ENCODE measurements around the gene ABLIM1. TPM values are rescaled to one million over a fixed set of nuclear protein-coding genes. Genes with fewer than 3 reads are reported as not detected.

ABLIM1 gene
- total and polyA plus RNA-seq, 2 experiments from 2014 or later = 21.9 to 45.1 TPM

- DNase-seq (ENCODE audit: low spot score) = no peak
- Histone ChIP-seq H3K79me2 (replicated peaks; ENCODE audit: insufficient read depth) (no peaks in the 10 kb centered on the region), H3K4me3 (no peak overlapping the region), H3K27ac (ENCODE audit: low read depth) (no peak overlapping the region), H3K4me2 (no peak overlapping the region), H3K27me3 (ENCODE audit: insufficient read depth) (no peaks in the 10 kb centered on the region), H4K20me1 (replicated peaks; ENCODE audit: insufficient read depth) (no peaks in the 10 kb centered on the region), H3K4me1 (ENCODE audit: insufficient read depth) (peaks cover 2% of the 10 kb centered on the region; the same call in 1 of the 2 replicates), H3K36me3 (ENCODE audit: insufficient read depth) (no peaks in the 10 kb centered on the region), H3F3A (replicated peaks; ENCODE audit: low read depth) (no peaks in the 10 kb centered on the region), H2AFZ (no peak overlapping the region), H3K9me2 (ENCODE audit: insufficient read depth) (no peaks in the 10 kb centered on the region; the same call in 1 of the 2 replicates)
- H3K27ac Mint-ChIP-seq = no peak overlapping the region
- no peak overlapping the region for H3K4me3 Mint-ChIP-seq
- no peak for ATAC-seq
- peaks cover 9% of the 10 kb centered on the region; the same call in 2 of the 3 replicates for H3K4me1 Mint-ChIP-seq
- H3K36me3 Mint-ChIP-seq (ENCODE audit: low read depth) = no peaks in the 10 kb centered on the region
- no peaks in the 10 kb centered on the region for H3K9me3 Mint-ChIP-seq
- H3K27me3 Mint-ChIP-seq (ENCODE audit: insufficient read depth, low read depth, poor library complexity) = peaks cover 4% of the 10 kb centered on the region
- no peak for TF ChIP-seq ETS1 (IDR thresholded peaks at IDR 0.05)
- TF ChIP-seq CREB1 (CRISPR knock-in tag; IDR thresholded peaks at IDR 0.05; ENCODE audit: low read depth) = no peak
- TF ChIP-seq CTCF (conservative IDR thresholded peaks at IDR 0.05; ENCODE audit: low read depth in 2 of 2) = no peak
- no peak for TF ChIP-seq ZNF114 (CRISPR knock-in tag; IDR thresholded peaks at IDR 0.05)
- TF ChIP-seq NANOG (IDR thresholded peaks at IDR 0.05; ENCODE audit: borderline replicate concordance) = no peak
- TF ChIP-seq ZNF331 (CRISPR knock-in tag; IDR thresholded peaks at IDR 0.05; ENCODE audit: low read depth) = no peak
- no peak for TF ChIP-seq STAT1 (IDR thresholded peaks at IDR 0.05; ENCODE audit: unreplicated experiment)
- no peak for TF ChIP-seq JUNB (IDR thresholded peaks at IDR 0.05; ENCODE audit: unreplicated experiment)
- TF ChIP-seq EZH2phosphoT487 (IDR thresholded peaks at IDR 0.05; ENCODE audit: unreplicated experiment) = no peak
- no peak for TF ChIP-seq POLR2AphosphoS5 (IDR thresholded peaks at IDR 0.05; ENCODE audit: low read depth)
- TF ChIP-seq REST (IDR thresholded peaks at IDR 0.05; ENCODE audit: unreplicated experiment) = no peak
- no peak for TF ChIP-seq EZH2 (IDR thresholded peaks at IDR 0.05; ENCODE audit: low read depth, unreplicated experiment)
- TF ChIP-seq ZNF462 (CRISPR knock-in tag; IDR thresholded peaks at IDR 0.05) = no peak
These were observed 54.1 kb downstream of the ABLIM1 start for GRCh38 chr10:114603948-114604347.
